GM12878 (cell line): ENCODE data around the gene RBP3. TPM values are rescaled to one million over a fixed set of nuclear protein-coding genes. Genes with fewer than 3 reads are reported as not detected.

Source experiments
- ATAC-seq: fragments of 200-7000 bp; cut with Tn5 transposase; 3 replicates; pipeline ENCODE4 v1.9.1; 2020; ENCODE audit warnings: mild to moderate bottlenecking, moderate library complexity
- BruUV-seq: library from RNA; stranded (reverse); fragments of 400-500 nt; replicated peaks from 2 replicates; lab custom pipeline; 2021; lab: Mats Ljungman, UMichigan
- CTCF ChIA-PET: fragments of 300-600 bp; sonication (Branson Sonifier 250); formaldehyde crosslinking; extraction: SDS; loops from one replicate; lab custom pipeline; 2021; ENCODE audit warnings: inconsistent platforms; lab: Yijun Ruan, JAX
- POLR2A ChIA-PET: fragments of 350-600 bp; formaldehyde crosslinking; extraction: SDS; loops from one replicate; lab custom pipeline; 2021; ENCODE audit warnings: inconsistent platforms; lab: Charles Lee
- RAD21 ChIA-PET: fragments of 300-600 bp; sonication (Branson Sonifier 250); formaldehyde crosslinking; loops from one replicate; lab custom pipeline; 2023; ENCODE audit warnings: antibody characterized with exemption; ENCODE audit not compliant: unreplicated experiment; lab: Charles Lee
- SMC1A ChIA-PET: fragments of 300-600 bp; sonication (Branson Sonifier 250); formaldehyde crosslinking; loops from one replicate; lab custom pipeline; 2023; ENCODE audit not compliant: unreplicated experiment, uncharacterized antibody; lab: Charles Lee
- DNase-seq: peaks from one replicate; pipeline ENCODE4 v3.0.0-alpha.2; 2011; ENCODE audit warnings: low read depth, low spot score
- FAIRE-seq: peaks from 3 replicates; lab custom pipeline; 2011; peaks lifted over from hg19 to GRCh38; lab: Jason Lieb, UNC
- H2AFZ ChIP-seq: 2 replicates; pipeline ENCODE4 v1.6.0; 2011; ENCODE audit warnings: low read depth, low read length, control low read depth; ENCODE audit not compliant: control insufficient read depth
- H3K27ac ChIP-seq: 2 replicates; pipeline ENCODE4 v1.5.1; 2011; ENCODE audit warnings: control low read depth; ENCODE audit not compliant: control insufficient read depth, insufficient read depth
- H3K27me3 ChIP-seq, 2 experiments: replicated peaks in 1 of 2; 2 replicates each; pipeline versions ENCODE4 v1.6.0 to v1.6.1; 2011; ENCODE audit warnings: low read length in 1 of 2; ENCODE audit not compliant: control insufficient read depth in 2 of 2, insufficient read depth in 2 of 2
- H3K36me3 ChIP-seq, 2 experiments: 2 replicates each; pipeline ENCODE4 v1.5.1; 2011; ENCODE audit warnings: low read length in 1 of 2; ENCODE audit not compliant: control insufficient read depth in 2 of 2, insufficient read depth in 2 of 2
- H3K4me1 ChIP-seq: 2 replicates; pipeline ENCODE4 v1.6.1; 2011; ENCODE audit warnings: mild to moderate bottlenecking, low read length, moderate library complexity, mixed read lengths; ENCODE audit not compliant: control insufficient read depth, insufficient read depth
- H3K4me2 ChIP-seq: 2 replicates; pipeline ENCODE4 v1.6.0; 2011; ENCODE audit warnings: control low read depth; ENCODE audit not compliant: control insufficient read depth, insufficient read depth
- H3K4me3 ChIP-seq: fragments of 200-600 bp; sonication (generic); 2 replicates; pipeline ENCODE4 v1.5.1; 2016
- H3K79me2 ChIP-seq: 2 replicates; pipeline ENCODE4 v1.6.0; 2011; ENCODE audit warnings: low read length; ENCODE audit not compliant: control insufficient read depth, insufficient read depth
- H3K9ac ChIP-seq: 2 replicates; pipeline ENCODE4 v1.8.0; 2011; ENCODE audit warnings: low read length, control low read depth, mixed read lengths; ENCODE audit not compliant: control insufficient read depth, insufficient read depth
- H3K9me3 ChIP-seq: replicated peaks from 3 replicates; pipeline ENCODE4 v1.5.1; 2011; ENCODE audit warnings: mild to moderate bottlenecking, low read length; ENCODE audit not compliant: control insufficient read depth, insufficient read depth
- H4K20me1 ChIP-seq: 2 replicates; pipeline ENCODE4 v1.6.0; 2011; ENCODE audit not compliant: control insufficient read depth, insufficient read depth
- ESRRA ChIP-seq: IDR thresholded peaks from 2 replicates; pipeline ENCODE4 v1.6.1; 2012; ENCODE audit warnings: mild to moderate bottlenecking, low read length, improper control_type of control experiment
- NFYA ChIP-seq: IDR thresholded peaks from 2 replicates; pipeline ENCODE4 v1.6.1; 2011; ENCODE audit warnings: low read depth, mild to moderate bottlenecking, low read length, improper control_type of control experiment, borderline replicate concordance
- POLR2AphosphoS2 ChIP-seq: IDR thresholded peaks from 2 replicates; pipeline ENCODE4 v1.6.1; 2011; ENCODE audit warnings: low read depth, mild to moderate bottlenecking, low read length, improper control_type of control experiment, moderate library complexity
- POLR2AphosphoS5 ChIP-seq: IDR thresholded peaks from 2 replicates; pipeline ENCODE4 v1.6.1; 2011; ENCODE audit warnings: mild to moderate bottlenecking, low read length, inconsistent platforms
- RB1 ChIP-seq: fragments of 450-650 bp; formaldehyde crosslinking; IDR thresholded peaks from 2 replicates; pipeline ENCODE4 v1.6.1; 2017; ENCODE audit warnings: mild to moderate bottlenecking, borderline replicate concordance
- RUNX3 ChIP-seq: IDR thresholded peaks from 2 replicates; pipeline ENCODE4 v1.6.1; 2012; ENCODE audit warnings: low read length, inconsistent platforms
- SUZ12 ChIP-seq: fragments of 200-600 bp; sonication (generic); IDR thresholded peaks from one replicate; pipeline ENCODE4 v1.6.1; 2018; ENCODE audit warnings: antibody characterized with exemption, mild to moderate bottlenecking; ENCODE audit not compliant: unreplicated experiment
- WGBS: methylation state at CpG from one replicate; pipeline ENCODE4 v1.1.6; 2016; ENCODE audit warnings: low lambda C conversion rate; ENCODE audit not compliant: insufficient replicate concordance, insufficient coverage; ENCODE audit errors: missing lambda C conversion rate; 5-methylcytosine and 5-hydroxymethylcytosine counted together
- in situ Hi-C: fragments of 300-500 bp; cut with MboI; formaldehyde crosslinking; loops from 9 replicates; pipeline ENCODE4 v1.14.3; 2018; ENCODE audit warnings: mixed read lengths
- intact Hi-C: fragments of 100-400 bp; cut with micrococcal nuclease; formaldehyde crosslinking; loops from one replicate; pipeline ENCODE4 v1.14.2; 2022; ENCODE audit not compliant: unreplicated experiment
- polyA plus RNA-seq, 11 experiments: library from polyadenylated mRNA; depleted of rRNA in 4 of 11; unstranded in 6 of 11; stranded (reverse) in 5 of 11; fragments of >200 nt; fragmentation: Nextera tagmentation in 4 of 11; fragmentation: Illumina TruSeq in 1 of 11; extraction: Ambion mirVana in 4 of 11; extraction: Trizol in 1 of 11; gene quantifications; 1 replicate in 1 of 11; 2 replicates in 10 of 11; pipeline versions ENCODE4 v1.2.1 to v1.2.3, GENCODE V29; 2011 to 2016; ENCODE audit warnings: inconsistent platforms in 2 of 11, missing spikeins in 2 of 11, low read depth in 1 of 11
- total RNA-seq, 4 experiments: library from RNA; depleted of rRNA in 3 of 4; stranded (reverse); fragments of >200 nt in 3 of 4; fragmentation: Illumina TruSeq in 1 of 4; extraction: Trizol in 1 of 4; gene quantifications; 2 replicates each; pipeline versions ENCODE4 v1.2.1 to v1.2.3, GENCODE V29; 2013 to 2021
- TF ChIP-seq, protein P1 (sequence below): fragments of 450-650 bp; formaldehyde crosslinking; IDR thresholded peaks from 2 replicates; pipeline ENCODE4 v1.4.0; 2020; ENCODE audit warnings: mild to moderate bottlenecking, moderate library complexity
- TF ChIP-seq, protein P2 (sequence below): fragments of 450-650 bp; IDR thresholded peaks from 2 replicates; pipeline ENCODE4 v1.6.1; 2017; ENCODE audit warnings: mild to moderate bottlenecking
- TF ChIP-seq, protein P3 (sequence below): IDR thresholded peaks from 2 replicates; pipeline ENCODE4 v1.6.1; 2011; ENCODE audit warnings: low read depth, mild to moderate bottlenecking, low read length, moderate library complexity, borderline replicate concordance; ENCODE audit errors: extremely low read depth
- TF ChIP-seq, protein P4 (sequence below): fragments of 450-650 bp; IDR thresholded peaks from 2 replicates; pipeline ENCODE4 v1.6.1; 2017; ENCODE audit warnings: mild to moderate bottlenecking, moderate library complexity

The RBP3 gene
- total and polyA plus RNA-seq, 10 of the 15 experiments (the other 5 are each of a cell fraction or from before 2014, with no cell fraction given) = not detected

DNA sequence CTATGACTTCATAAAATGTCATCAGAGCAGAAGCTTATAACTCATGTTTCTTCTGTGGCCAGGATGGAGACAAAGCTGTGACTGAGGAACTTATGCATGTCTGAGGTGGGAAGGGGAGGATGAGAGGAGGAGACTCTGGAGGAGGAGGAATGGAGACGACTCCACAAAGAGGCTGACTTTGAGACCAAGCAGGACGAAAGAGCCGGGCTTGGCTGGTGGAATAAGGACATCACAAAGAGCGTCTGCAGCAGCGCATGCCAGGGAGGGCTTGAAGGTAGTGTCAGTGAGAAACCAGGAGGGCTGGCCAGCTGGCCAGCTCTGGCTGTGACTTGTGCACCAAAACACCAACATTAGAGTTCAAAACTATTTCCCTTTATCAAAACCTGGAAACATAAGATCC, 32.0 kb upstream of the RBP3 start:
- Histone ChIP-seq H3K9me3 (no peaks in the 10 kb centered on the region), H3K9ac (no peak overlapping the region), H3K4me1 (no peaks in the 10 kb centered on the region), H3K36me3 (no peaks in the 10 kb centered on the region), H3K27me3 (no peaks in the 10 kb centered on the region; a peak in 1 of 4 replicates), H3K27ac (no peak overlapping the region), H2AFZ (no peak overlapping the region), H4K20me1 (no peaks in the 10 kb centered on the region), H3K79me2 (no peaks in the 10 kb centered on the region), H3K4me3 (no peak overlapping the region), H3K4me2 (no peak overlapping the region)
- SMC1A ChIA-PET = interaction anchor here (0.6 to 7.4 kb wide), 3 partner anchors 208 to 292 kb away, joined by 3 to 66 read pairs (median 3); no protein-coding TSS in a partner anchor
- POLR2A ChIA-PET = no interaction called here
- 48% methylated on average over 5 of the region's 5 CpGs for WGBS
- DNase-seq (no peak), FAIRE-seq (no peak), ATAC-seq (no peak)
- intact Hi-C loops = no loop called here
- CTCF ChIA-PET = interaction anchor here (0.8 to 6.8 kb wide), 3 partner anchors 23 to 291 kb away, joined by 4 to 135 read pairs (median 45); no protein-coding TSS in a partner anchor
- in situ Hi-C loops = no loop called here
- BruUV-seq = no TSS peak
- RAD21 ChIA-PET = interaction anchor here (0.9 kb wide), 1 partner anchor 269 kb away, joined by 3 read pairs; no protein-coding TSS in a partner anchor
- TF ChIP-seq, protein P1, sequence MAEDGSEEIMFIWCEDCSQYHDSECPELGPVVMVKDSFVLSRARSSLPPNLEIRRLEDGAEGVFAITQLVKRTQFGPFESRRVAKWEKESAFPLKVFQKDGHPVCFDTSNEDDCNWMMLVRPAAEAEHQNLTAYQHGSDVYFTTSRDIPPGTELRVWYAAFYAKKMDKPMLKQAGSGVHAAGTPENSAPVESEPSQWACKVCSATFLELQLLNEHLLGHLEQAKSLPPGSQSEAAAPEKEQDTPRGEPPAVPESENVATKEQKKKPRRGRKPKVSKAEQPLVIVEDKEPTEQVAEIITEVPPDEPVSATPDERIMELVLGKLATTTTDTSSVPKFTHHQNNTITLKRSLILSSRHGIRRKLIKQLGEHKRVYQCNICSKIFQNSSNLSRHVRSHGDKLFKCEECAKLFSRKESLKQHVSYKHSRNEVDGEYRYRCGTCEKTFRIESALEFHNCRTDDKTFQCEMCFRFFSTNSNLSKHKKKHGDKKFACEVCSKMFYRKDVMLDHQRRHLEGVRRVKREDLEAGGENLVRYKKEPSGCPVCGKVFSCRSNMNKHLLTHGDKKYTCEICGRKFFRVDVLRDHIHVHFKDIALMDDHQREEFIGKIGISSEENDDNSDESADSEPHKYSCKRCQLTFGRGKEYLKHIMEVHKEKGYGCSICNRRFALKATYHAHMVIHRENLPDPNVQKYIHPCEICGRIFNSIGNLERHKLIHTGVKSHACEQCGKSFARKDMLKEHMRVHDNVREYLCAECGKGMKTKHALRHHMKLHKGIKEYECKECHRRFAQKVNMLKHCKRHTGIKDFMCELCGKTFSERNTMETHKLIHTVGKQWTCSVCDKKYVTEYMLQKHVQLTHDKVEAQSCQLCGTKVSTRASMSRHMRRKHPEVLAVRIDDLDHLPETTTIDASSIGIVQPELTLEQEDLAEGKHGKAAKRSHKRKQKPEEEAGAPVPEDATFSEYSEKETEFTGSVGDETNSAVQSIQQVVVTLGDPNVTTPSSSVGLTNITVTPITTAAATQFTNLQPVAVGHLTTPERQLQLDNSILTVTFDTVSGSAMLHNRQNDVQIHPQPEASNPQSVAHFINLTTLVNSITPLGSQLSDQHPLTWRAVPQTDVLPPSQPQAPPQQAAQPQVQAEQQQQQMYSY (CRISPR knock-in tag) = no peak
- TF ChIP-seq NFYA = no peak
- no peak for TF ChIP-seq RUNX3
- TF ChIP-seq POLR2AphosphoS2 = no peak
- TF ChIP-seq, protein P2, sequence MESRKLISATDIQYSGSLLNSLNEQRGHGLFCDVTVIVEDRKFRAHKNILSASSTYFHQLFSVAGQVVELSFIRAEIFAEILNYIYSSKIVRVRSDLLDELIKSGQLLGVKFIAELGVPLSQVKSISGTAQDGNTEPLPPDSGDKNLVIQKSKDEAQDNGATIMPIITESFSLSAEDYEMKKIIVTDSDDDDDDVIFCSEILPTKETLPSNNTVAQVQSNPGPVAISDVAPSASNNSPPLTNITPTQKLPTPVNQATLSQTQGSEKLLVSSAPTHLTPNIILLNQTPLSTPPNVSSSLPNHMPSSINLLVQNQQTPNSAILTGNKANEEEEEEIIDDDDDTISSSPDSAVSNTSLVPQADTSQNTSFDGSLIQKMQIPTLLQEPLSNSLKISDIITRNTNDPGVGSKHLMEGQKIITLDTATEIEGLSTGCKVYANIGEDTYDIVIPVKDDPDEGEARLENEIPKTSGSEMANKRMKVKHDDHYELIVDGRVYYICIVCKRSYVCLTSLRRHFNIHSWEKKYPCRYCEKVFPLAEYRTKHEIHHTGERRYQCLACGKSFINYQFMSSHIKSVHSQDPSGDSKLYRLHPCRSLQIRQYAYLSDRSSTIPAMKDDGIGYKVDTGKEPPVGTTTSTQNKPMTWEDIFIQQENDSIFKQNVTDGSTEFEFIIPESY = no peak
- no peak for TF ChIP-seq POLR2AphosphoS5
- TF ChIP-seq, protein P3, sequence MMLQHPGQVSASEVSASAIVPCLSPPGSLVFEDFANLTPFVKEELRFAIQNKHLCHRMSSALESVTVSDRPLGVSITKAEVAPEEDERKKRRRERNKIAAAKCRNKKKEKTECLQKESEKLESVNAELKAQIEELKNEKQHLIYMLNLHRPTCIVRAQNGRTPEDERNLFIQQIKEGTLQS = no peak
- no peak for TF ChIP-seq RB1
- TF ChIP-seq ESRRA = no peak
- TF ChIP-seq SUZ12 = no peak
- TF ChIP-seq, protein P4, sequence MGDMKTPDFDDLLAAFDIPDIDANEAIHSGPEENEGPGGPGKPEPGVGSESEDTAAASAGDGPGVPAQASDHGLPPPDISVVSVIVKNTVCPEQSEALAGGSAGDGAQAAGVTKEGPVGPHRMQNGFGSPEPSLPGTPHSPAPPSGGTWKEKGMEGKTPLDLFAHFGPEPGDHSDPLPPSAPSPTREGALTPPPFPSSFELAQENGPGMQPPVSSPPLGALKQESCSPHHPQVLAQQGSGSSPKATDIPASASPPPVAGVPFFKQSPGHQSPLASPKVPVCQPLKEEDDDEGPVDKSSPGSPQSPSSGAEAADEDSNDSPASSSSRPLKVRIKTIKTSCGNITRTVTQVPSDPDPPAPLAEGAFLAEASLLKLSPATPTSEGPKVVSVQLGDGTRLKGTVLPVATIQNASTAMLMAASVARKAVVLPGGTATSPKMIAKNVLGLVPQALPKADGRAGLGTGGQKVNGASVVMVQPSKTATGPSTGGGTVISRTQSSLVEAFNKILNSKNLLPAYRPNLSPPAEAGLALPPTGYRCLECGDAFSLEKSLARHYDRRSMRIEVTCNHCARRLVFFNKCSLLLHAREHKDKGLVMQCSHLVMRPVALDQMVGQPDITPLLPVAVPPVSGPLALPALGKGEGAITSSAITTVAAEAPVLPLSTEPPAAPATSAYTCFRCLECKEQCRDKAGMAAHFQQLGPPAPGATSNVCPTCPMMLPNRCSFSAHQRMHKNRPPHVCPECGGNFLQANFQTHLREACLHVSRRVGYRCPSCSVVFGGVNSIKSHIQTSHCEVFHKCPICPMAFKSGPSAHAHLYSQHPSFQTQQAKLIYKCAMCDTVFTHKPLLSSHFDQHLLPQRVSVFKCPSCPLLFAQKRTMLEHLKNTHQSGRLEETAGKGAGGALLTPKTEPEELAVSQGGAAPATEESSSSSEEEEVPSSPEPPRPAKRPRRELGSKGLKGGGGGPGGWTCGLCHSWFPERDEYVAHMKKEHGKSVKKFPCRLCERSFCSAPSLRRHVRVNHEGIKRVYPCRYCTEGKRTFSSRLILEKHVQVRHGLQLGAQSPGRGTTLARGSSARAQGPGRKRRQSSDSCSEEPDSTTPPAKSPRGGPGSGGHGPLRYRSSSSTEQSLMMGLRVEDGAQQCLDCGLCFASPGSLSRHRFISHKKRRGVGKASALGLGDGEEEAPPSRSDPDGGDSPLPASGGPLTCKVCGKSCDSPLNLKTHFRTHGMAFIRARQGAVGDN = no peak
